Stimulated activated CD4-positive, alpha-beta T cell treated with anti-CD3 and anti-CD28 coated beads, Interleukin-15, amount 100 ng/mL, for 48 hours (primary cell): Measurements from ENCODE around the gene FBN2.
"Not testable (repeated sequence)": the region's sequence is repeated elsewhere in the genome, so short reads cannot be mapped to it uniquely, and the experiment has no call there.

Source experiments
- DNase-seq, 2 donors: peaks; one replicate each; pipeline ENCODE4 v3.0.0-alpha.2; 2020; ENCODE audit warnings: low read depth in 2 of 2

FBN2 gene

GRCh38 chr5:128478386-128479368 lies 59.4 kb downstream of the FBN2 start:
- DNase-seq: no peak

DNA sequence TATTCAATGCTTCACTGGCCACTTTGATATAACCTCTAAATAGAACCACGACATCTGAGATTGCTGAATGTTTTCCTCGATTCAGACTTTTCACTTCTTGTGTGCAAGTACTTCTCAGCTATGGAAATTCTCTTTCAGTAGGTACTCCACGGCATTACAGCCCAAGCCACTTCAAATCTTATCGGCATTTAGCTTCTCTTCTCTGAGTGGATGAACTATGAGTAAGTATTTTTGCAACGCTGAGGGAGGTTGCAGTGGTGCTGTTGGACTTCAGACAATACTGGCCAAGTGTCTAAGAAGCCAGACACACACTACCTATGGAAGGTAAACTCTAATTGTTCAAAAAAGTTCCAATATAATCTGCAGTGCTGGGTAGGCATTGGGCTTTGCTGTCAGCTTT lies 60.1 kb downstream of the FBN2 start:
- no peak for DNase-seq

DNA sequence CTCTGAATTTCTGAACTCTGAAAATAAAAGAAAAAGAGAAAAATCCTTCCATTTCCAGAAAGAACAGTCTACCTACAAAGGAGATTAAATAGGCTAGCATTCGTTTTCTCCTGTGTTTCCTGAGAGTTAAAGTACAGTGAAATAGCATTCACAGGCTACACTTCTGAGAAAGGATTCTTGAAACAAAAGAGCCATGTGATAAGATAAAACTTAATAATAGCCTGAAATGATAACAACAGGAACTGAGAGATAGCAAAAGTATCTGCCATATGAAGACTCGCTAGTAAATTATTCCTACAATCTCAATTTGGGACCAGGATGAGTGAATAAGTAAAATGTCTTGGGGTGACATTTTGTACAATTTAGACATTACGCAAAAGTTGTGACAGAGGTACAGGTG lies 62.4 kb downstream of the FBN2 start:
- DNase-seq: no peak

DNA sequence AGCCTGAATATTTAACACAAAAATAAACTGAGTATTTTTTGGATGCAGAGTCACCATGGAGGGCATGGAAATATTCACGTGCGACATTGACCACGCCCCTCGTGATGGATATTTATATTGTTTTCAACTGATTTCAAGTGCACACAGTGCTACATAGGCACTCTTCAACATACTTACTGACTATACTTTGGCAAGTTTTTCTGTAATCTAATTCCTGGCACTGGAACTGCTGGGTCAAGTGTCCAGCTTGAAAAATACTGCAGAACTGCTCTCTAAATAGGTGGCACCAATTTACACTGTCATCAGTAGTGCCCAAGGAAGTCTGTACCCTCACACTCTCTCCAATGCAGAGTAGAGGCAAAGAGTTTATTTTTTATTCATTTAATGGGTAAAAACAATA lies 65.1 kb downstream of the FBN2 start:
- DNase-seq: no peak

GRCh38 chr5:128472036-128472435 lies 66.0 kb downstream of the FBN2 start:
- DNase-seq: no peak

DNA sequence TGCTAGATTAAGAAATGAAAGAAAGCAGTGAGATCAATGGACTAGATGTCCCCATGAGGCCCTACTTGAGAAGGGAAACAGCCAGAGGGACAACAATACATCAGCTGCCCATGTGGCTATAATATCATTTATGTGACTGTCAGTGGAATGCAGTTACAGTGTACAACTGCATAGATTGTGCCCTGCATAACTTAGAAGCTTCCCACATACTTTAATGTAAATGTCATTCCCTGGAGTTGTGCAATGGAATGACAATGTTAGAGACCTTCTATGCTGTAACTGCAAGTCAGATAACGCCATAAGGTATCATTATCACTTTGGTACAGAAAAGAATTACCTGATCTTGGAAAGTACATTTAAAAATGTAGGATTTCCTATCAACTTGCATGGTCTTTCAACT lies 67.4 kb downstream of the FBN2 start:
- no peak for DNase-seq

DNA sequence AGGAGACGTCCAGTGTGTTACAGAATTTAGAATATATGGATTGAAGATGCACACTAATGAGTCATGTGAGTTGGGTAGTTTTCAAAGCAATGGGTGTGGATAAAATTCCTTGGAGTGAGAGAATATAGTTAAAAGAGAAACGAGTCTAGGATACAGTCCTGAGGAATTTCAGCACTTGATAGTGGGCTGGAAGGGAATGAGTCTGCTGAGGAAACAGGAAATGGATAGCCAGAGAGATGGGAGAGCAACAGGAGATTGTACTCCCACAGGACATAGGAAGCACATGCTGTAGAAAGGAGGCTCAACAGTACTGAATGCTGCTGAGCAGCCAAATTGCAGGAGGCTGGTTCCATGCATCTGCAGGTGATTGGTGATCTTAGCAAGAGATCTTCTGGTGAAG lies 68.1 kb downstream of the FBN2 start:
- DNase-seq: no peak

GRCh38 chr5:128466980-128467379 lies 71.1 kb downstream of the FBN2 start:
- DNase-seq: no peak

- no peak for DNase-seq
These were observed 71.5 kb downstream of the FBN2 start for GRCh38 chr5:128466554-128466953.

DNA sequence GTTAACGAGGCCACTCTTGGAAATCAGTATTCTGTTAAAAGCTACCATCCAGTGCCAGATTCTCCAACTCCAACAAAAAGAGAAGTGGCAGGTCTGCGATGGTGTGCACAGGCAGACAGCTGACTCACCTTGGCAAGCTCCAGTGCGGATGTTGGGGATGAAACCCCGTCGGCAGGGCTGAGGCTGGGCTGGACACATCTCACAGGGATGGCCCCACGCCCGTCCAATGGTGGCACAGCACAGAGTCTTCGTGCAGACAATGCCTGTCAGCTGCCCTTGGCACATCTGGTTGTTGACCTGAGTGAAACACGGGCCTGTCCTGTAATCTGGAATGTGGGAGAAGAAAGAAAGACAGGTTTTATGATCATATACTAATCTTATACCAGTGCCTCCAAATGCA lies 73.4 kb downstream of the FBN2 start:
- no peak for DNase-seq

- DNase-seq: no peak
These were observed 75.7 kb downstream of the FBN2 start for GRCh38 chr5:128462330-128462729.

- DNase-seq: not testable (repeated sequence)
These were observed 80.7 kb downstream of the FBN2 start for GRCh38 chr5:128457147-128457915.

DNA sequence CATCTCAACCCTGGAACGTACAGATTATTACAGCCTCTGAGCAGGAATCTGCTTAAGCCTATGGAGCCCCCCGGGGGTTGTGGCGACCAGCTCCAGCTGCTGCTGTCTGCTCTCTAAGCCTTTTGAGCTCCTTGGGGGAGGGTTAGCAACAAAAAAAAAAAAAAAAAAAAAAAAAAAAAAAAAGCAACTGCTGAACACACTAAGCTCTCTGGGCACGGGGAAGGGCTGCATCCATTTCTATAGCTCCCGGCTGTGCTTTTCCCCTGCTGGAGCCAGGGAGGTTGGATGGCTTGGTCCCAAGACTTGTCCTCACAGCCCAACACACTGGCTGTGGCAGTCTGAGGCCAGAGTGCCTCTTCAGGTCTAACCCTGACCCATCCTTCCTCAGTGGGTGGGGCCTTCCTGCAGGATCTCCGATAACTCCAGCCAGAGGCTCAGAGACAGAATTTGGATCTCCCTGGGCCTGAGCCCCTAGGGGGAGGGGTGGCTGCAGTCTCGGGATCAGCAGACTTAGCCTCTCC lies 82.1 kb downstream of the FBN2 start:
- no peak for DNase-seq

- DNase-seq: no peak
These were observed 84.9 kb downstream of the FBN2 start for GRCh38 chr5:128453121-128453520.

DNA sequence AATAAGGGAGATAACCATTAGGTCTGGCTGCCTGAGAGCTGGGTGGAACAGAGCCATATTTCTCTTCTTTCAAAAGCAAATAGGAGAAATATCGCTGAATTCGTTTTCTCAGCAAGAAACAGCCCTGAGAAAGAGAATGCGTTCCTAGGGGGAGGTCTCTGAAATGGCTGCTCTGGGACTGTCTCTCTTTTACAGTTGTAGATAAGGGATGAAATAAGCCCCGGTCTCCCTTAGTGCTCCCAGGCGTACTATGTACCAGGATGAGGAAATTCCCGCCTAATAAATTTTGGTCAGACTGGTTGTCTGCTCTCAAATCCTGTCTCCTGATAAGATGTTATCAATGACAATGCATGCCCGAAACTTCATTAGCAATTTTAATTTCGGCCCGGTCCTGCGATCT lies 90.8 kb downstream of the FBN2 start:
- not testable (repeated sequence) for DNase-seq

- DNase-seq: no peak
These were observed 96.1 kb downstream of the FBN2 start for GRCh38 chr5:128441941-128442350.

- no peak for DNase-seq
These were observed 96.9 kb downstream of the FBN2 start for GRCh38 chr5:128441165-128441564.

DNA sequence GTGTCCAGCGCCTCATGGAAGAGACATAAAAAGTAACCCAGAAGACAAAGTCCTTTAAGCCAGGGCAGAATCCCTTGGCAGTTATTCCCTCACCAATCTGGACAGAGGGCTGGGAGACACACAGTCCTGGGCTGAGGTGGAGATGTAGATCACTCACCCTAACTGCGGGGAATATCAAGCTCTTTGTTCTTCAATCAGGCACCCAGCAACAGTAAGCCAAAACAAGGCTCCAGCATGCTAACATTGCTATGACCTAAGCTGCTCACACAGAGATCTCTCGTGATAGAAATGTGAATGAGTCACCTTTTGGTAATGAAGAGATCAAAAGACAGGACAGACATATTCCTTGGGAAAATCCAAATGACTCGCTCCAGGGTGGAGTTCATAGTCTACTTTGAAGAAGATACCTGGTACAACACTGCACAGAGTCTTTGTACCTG lies 101.3 kb downstream of the FBN2 start:
- DNase-seq: no peak

- no peak for DNase-seq
These were observed 102.2 kb downstream of the FBN2 start for GRCh38 chr5:128435861-128436260.

GRCh38 chr5:128434993-128435392 lies 103.1 kb downstream of the FBN2 start:
- DNase-seq: no peak

- no peak for DNase-seq
These were observed 105.1 kb downstream of the FBN2 start for GRCh38 chr5:128432913-128433440.

DNA sequence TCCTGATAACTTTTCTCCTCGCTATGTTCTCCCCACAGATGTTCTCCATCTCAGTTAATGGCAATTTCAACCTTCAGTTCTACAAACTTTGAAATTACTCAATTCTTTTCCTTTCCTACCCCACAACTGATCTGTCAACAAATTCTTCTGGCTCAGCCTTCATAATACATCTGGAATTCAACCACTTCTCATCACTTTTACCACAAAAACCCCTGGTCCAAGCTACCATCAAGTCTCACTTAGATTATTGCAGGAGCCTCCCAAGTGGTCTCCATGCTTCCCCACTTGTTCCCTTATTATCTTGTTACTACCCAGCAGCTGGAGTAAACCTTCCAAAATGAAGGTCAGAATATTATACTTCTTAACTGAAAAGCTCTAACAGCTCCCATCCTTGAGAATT lies 110.1 kb downstream of the FBN2 start:
- no peak for DNase-seq
